ENCODE measurements around the gene CDH2.

DNA sequence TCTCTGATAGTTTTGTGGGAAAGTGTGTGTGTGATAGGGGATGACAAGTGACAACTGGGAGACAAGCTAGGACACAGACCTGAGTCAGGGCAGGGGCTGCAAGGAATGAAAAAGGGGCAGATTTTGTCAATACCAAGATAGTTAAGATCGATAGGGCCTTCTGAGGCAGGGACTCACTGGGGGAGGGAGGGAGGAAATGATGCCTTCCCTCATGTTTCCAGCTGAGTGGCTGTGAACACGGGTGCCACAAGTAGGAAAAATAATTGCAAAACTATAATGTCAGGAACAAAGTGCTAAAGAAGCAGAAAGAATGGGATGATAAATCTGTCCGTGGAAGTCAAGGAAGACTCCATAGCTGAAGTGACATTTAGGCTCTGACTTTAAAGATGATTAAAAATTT, 24.2 kb downstream of the CDH2 start:
- TF ChIP-seq, protein P1, sequence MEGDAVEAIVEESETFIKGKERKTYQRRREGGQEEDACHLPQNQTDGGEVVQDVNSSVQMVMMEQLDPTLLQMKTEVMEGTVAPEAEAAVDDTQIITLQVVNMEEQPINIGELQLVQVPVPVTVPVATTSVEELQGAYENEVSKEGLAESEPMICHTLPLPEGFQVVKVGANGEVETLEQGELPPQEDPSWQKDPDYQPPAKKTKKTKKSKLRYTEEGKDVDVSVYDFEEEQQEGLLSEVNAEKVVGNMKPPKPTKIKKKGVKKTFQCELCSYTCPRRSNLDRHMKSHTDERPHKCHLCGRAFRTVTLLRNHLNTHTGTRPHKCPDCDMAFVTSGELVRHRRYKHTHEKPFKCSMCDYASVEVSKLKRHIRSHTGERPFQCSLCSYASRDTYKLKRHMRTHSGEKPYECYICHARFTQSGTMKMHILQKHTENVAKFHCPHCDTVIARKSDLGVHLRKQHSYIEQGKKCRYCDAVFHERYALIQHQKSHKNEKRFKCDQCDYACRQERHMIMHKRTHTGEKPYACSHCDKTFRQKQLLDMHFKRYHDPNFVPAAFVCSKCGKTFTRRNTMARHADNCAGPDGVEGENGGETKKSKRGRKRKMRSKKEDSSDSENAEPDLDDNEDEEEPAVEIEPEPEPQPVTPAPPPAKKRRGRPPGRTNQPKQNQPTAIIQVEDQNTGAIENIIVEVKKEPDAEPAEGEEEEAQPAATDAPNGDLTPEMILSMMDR (IDR thresholded peaks at IDR 0.05): no peak
- TF ChIP-seq POLR2AphosphoS5 (IDR thresholded peaks at IDR 0.05): no peak
- TF ChIP-seq POLR2A (IDR thresholded peaks at IDR 0.05): no peak

Measured in transverse colon (tissue), 4 donors.